HCT116 (cell line): ENCODE data around the gene EI24. TPM values are rescaled to one million over a fixed set of nuclear protein-coding genes. Genes with fewer than 3 reads are reported as not detected.
A peak's percentile ranks its signal among the peaks of the same experiment; 100 is the strongest.

Experiments used
- ATAC-seq: fragments of 200-7000 bp; cut with Tn5 transposase; 2 replicates; pipeline ENCODE4 v1.9.1; 2020; ENCODE audit warnings: mild to moderate bottlenecking, moderate library complexity
- BruUV-seq: library from RNA; stranded (reverse); fragments of 400-500 nt; replicated peaks from 2 replicates; lab custom pipeline; 2021; lab: Mats Ljungman, UMichigan
- CTCF ChIA-PET: fragments of 300-600 bp; sonication (Branson Sonifier 250); formaldehyde crosslinking; loops from one replicate; lab custom pipeline; 2021; ENCODE audit warnings: antibody characterized with exemption; lab: Charles Lee
- POLR2A ChIA-PET: fragments of 300-600, 350-600 bp; sonication (Branson Sonifier 250); formaldehyde crosslinking; loops from one replicate; lab custom pipeline; 2021; ENCODE audit warnings: antibody characterized with exemption; lab: Charles Lee
- RAD21 ChIA-PET, 2 experiments: fragments of 300-600 bp; sonication (Branson Sonifier 250); formaldehyde crosslinking; loops; one replicate each; lab custom pipeline; 2023; ENCODE audit warnings: low total read pairs in 2 of 2; ENCODE audit not compliant: uncharacterized antibody in 2 of 2, unreplicated experiment in 2 of 2, low non-redundant PET in 1 of 2; lab: Charles Lee
- DNase-seq: peaks from one replicate; pipeline ENCODE4 v3.0.0-alpha.2; 2010; ENCODE audit warnings: low read depth, low spot score
- H2AFZ ChIP-seq: fragments of 200-600 bp; shearing (Covaris generic), sonication (generic); 2 replicates; pipeline ENCODE4 v1.6.1; 2017; ENCODE audit warnings: low read depth, mixed run types, mixed read lengths, antibody characterized with exemption, low read length; ENCODE audit not compliant: poor library complexity, severe bottlenecking
- H3K27ac ChIP-seq: 2 replicates; pipeline ENCODE4 v1.5.1; 2012; ENCODE audit warnings: low read depth, low read length
- H3K27me3 ChIP-seq: fragments of 200-600 bp; sonication (generic); 2 replicates; pipeline ENCODE4 v1.6.1; 2016; ENCODE audit warnings: mixed run types, low read length, mixed read lengths; ENCODE audit not compliant: insufficient read depth
- H3K36me3 ChIP-seq, 2 experiments: fragments of 200-500 bp in 1 of 2; fragments of 200-600 bp in 1 of 2; sonication (Bioruptor generic) in 1 of 2; sonication (generic) in 1 of 2; 2 replicates each; pipeline versions ENCODE4 v1.5.1 to v1.6.1; 2014 to 2016; ENCODE audit warnings: low read length in 2 of 2, inconsistent platforms in 1 of 2, mixed read lengths in 1 of 2, mixed run types in 1 of 2; ENCODE audit not compliant: insufficient read depth in 2 of 2, control insufficient read depth in 1 of 2
- H3K4me1 ChIP-seq, 2 experiments: fragments of 200-600 bp in 1 of 2; sonication (generic) in 1 of 2; 2 replicates each; pipeline versions ENCODE4 v1.5.1 to v1.6.1; 2012 to 2017; ENCODE audit warnings: low read length in 2 of 2, inconsistent platforms in 1 of 2, mild to moderate bottlenecking in 1 of 2, mixed read lengths in 1 of 2, mixed run types in 1 of 2, moderate library complexity in 1 of 2; ENCODE audit not compliant: insufficient read depth in 2 of 2, control insufficient read depth in 1 of 2
- H3K4me2 ChIP-seq: fragments of 200-600 bp; sonication (generic); 2 replicates; pipeline ENCODE4 v1.6.1; 2017; ENCODE audit warnings: mixed run types, low read length, mixed read lengths
- H3K4me3 ChIP-seq, 2 experiments: fragments of 200-600 bp in 1 of 2; sonication (generic) in 1 of 2; replicated peaks in 1 of 2; 2 replicates each; pipeline ENCODE4 v1.5.1; 2011 to 2016; ENCODE audit warnings: low read length in 2 of 2, control low read depth in 1 of 2, low read depth in 1 of 2, mild to moderate bottlenecking in 1 of 2, mixed read lengths in 1 of 2, mixed run types in 1 of 2
- H3K79me2 ChIP-seq: fragments of 200-600 bp; sonication (generic); 2 replicates; pipeline ENCODE4 v1.6.1; 2017; ENCODE audit warnings: mild to moderate bottlenecking, mixed run types, low read length, moderate library complexity, mixed read lengths; ENCODE audit not compliant: insufficient read depth
- H3K9ac ChIP-seq: fragments of 200-600 bp; sonication (generic); 2 replicates; pipeline ENCODE4 v1.6.1; 2016; ENCODE audit warnings: low read length, mixed read lengths
- H3K9me2 ChIP-seq: fragments of 200-600 bp; sonication (generic), shearing (Covaris generic); 2 replicates; pipeline ENCODE4 v1.6.1; 2017; ENCODE audit warnings: mixed run types, mild to moderate bottlenecking, moderate library complexity; ENCODE audit not compliant: insufficient read depth
- H3K9me3 ChIP-seq, 2 experiments: fragments of 200-500 bp in 1 of 2; fragments of 200-600 bp in 1 of 2; sonication (Bioruptor generic) in 1 of 2; sonication (generic) in 1 of 2; 2 replicates each; pipeline ENCODE4 v1.6.1; 2014 to 2017; ENCODE audit warnings: low read length in 2 of 2, mixed read lengths in 2 of 2, inconsistent platforms in 1 of 2, low read depth in 1 of 2, mild to moderate bottlenecking in 1 of 2, mixed run types in 1 of 2, moderate library complexity in 1 of 2; ENCODE audit not compliant: control insufficient read depth in 1 of 2, insufficient read depth in 1 of 2
- H4K20me1 ChIP-seq: fragments of 200-600 bp; sonication (generic), shearing (Covaris generic); 2 replicates; pipeline ENCODE4 v1.6.1; 2017; ENCODE audit warnings: mixed run types, mild to moderate bottlenecking, moderate library complexity; ENCODE audit not compliant: insufficient read depth
- CBX3 ChIP-seq: IDR thresholded peaks from 2 replicates; pipeline ENCODE4 v1.6.1; 2012; ENCODE audit warnings: low read depth
- CEBPB ChIP-seq: IDR thresholded peaks from 2 replicates; pipeline ENCODE4 v1.6.1; 2012; ENCODE audit warnings: low read depth
- ELF1 ChIP-seq: IDR thresholded peaks from 2 replicates; pipeline ENCODE4 v1.6.1; 2012; ENCODE audit warnings: low read depth, borderline replicate concordance
- EZH2 ChIP-seq: fragments of 200-600 bp; sonication (generic); IDR thresholded peaks from 2 replicates; pipeline ENCODE4 v1.6.1; 2017; ENCODE audit warnings: antibody characterized with exemption, mixed run types
- EZH2phosphoT487 ChIP-seq: fragments of 200-600 bp; IDR thresholded peaks from 2 replicates; pipeline ENCODE4 v1.6.1; 2018; ENCODE audit warnings: antibody characterized with exemption, borderline replicate concordance
- FOSL1 ChIP-seq: IDR thresholded peaks from 2 replicates; pipeline ENCODE4 v1.6.1; 2012; ENCODE audit warnings: low read depth
- POLR2A ChIP-seq: IDR thresholded peaks from 2 replicates; pipeline ENCODE4 v1.7.0; 2011; ENCODE audit warnings: borderline replicate concordance; ENCODE audit not compliant: insufficient read depth, insufficient read length; ENCODE audit errors: extremely low read depth
- RAD21 ChIP-seq: IDR thresholded peaks from 2 replicates; pipeline ENCODE4 v1.6.1; 2012; ENCODE audit warnings: low read depth, mild to moderate bottlenecking
- SIN3A ChIP-seq: IDR thresholded peaks from 2 replicates; pipeline ENCODE4 v1.6.1; 2012; ENCODE audit warnings: low read depth
- SP1 ChIP-seq: IDR thresholded peaks from 2 replicates; pipeline ENCODE4 v1.6.1; 2012; ENCODE audit warnings: low read depth
- TCF7L2 ChIP-seq: IDR thresholded peaks from 2 replicates; pipeline ENCODE4 v1.7.0; 2011; ENCODE audit warnings: borderline replicate concordance, inconsistent platforms; ENCODE audit not compliant: insufficient read depth, insufficient read length; ENCODE audit errors: extremely low read depth
- ZFX ChIP-seq: fragments of 450-650 bp; IDR thresholded peaks from 2 replicates; pipeline ENCODE4 v1.6.1; 2017
- ZNF274 ChIP-seq: fragments of 200-500 bp; sonication (Bioruptor generic); IDR thresholded peaks from 2 replicates; pipeline ENCODE4 v1.6.1; 2014; ENCODE audit warnings: mild to moderate bottlenecking, low read depth, low read length, inconsistent platforms
- intact Hi-C: fragments of 100-400 bp; cut with micrococcal nuclease; formaldehyde crosslinking; loops from 2 replicates; pipeline ENCODE4 v1.10.0; 2022
- total RNA-seq: library from RNA; stranded (reverse); gene quantifications from one replicate; pipeline ENCODE4 v1.2.1, GENCODE V29; 2021; ENCODE audit not compliant: unreplicated experiment
- TF ChIP-seq, protein P1 (sequence below): IDR thresholded peaks from 2 replicates; pipeline ENCODE4 v1.6.1; 2011; ENCODE audit warnings: mild to moderate bottlenecking, low read length, moderate library complexity; ENCODE audit not compliant: insufficient replicate concordance; ENCODE audit errors: extremely low read depth
- TF ChIP-seq, protein P2 (sequence below), 3 experiments: fragments of 200-600 bp in 1 of 3; sonication (generic) in 1 of 3; IDR thresholded peaks in 2 of 3; conservative IDR thresholded peaks in 1 of 3; 2 replicates each; pipeline ENCODE4 v1.5.1; 2012 to 2017; ENCODE audit warnings: low read depth in 2 of 3, low read length in 2 of 3, antibody characterized with exemption in 1 of 3, borderline replicate concordance in 1 of 3, control low read depth in 1 of 3, mild to moderate bottlenecking in 1 of 3, mixed read lengths in 1 of 3, mixed run types in 1 of 3, moderate library complexity in 1 of 3; ENCODE audit not compliant: insufficient read depth in 1 of 3
- TF ChIP-seq, protein P3 (sequence below): IDR thresholded peaks from 2 replicates; pipeline ENCODE4 v1.6.1; 2012
- TF ChIP-seq, protein P4 (sequence below): IDR thresholded peaks from 2 replicates; pipeline ENCODE4 v1.6.1; 2012

The EI24 gene
- total RNA-seq, 1 experiment from 2014 or later: 130 TPM

DNA sequence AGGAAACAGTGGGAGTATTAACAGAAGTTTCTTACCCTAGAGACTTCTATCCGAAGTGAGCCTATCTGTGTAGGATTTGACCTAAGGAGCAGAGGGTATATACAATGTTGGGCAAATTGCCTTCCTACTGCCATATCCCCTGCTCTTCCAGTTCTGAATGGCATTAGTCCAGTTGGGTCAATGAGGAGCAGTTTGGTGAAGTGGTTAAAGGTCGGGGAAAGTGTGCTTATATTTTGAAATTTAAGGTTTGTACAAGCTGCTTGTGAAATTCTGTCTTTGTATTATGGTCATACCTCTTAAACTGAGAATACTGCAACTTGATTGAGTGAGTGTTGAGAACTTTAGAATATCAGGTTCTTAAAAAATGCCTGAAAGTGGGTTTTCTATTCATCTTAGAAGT lies 1.7 kb downstream of the EI24 start:
- Histone ChIP-seq H3K9me2 (no peaks in the 10 kb centered on the region), H3K9me3 (no peaks in the 10 kb centered on the region), H3K36me3 (peaks cover 16 to 23% of the 10 kb centered on the region in 2 experiments; a peak in 3 of 4 replicates), H3K9ac (peak overlapping the region; percentile 99; the same call in 1 of the 2 replicates), H3K4me1 (peaks cover 8 to 11% of the 10 kb centered on the region in 2 experiments), H4K20me1 (no peaks in the 10 kb centered on the region), H3K79me2 (peaks cover 40% of the 10 kb centered on the region), H3K4me2 (peak overlapping the region; percentile 96), H3K27me3 (no peaks in the 10 kb centered on the region), H3K27ac (no peak overlapping the region), H2AFZ (no peak overlapping the region), H3K4me3 (peak overlapping the region in 1 of 2 experiments; percentile 99; a peak in 1 of 4 replicates)
- intact Hi-C loops: no loop called here
- no peak for TF ChIP-seq SIN3A
- no peak for TF ChIP-seq POLR2A
- TF ChIP-seq FOSL1: no peak
- TF ChIP-seq CBX3: no peak
- TF ChIP-seq, protein P1, sequence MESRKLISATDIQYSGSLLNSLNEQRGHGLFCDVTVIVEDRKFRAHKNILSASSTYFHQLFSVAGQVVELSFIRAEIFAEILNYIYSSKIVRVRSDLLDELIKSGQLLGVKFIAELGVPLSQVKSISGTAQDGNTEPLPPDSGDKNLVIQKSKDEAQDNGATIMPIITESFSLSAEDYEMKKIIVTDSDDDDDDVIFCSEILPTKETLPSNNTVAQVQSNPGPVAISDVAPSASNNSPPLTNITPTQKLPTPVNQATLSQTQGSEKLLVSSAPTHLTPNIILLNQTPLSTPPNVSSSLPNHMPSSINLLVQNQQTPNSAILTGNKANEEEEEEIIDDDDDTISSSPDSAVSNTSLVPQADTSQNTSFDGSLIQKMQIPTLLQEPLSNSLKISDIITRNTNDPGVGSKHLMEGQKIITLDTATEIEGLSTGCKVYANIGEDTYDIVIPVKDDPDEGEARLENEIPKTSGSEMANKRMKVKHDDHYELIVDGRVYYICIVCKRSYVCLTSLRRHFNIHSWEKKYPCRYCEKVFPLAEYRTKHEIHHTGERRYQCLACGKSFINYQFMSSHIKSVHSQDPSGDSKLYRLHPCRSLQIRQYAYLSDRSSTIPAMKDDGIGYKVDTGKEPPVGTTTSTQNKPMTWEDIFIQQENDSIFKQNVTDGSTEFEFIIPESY: no peak
- TF ChIP-seq CEBPB: no peak
- TF ChIP-seq EZH2phosphoT487: no peak
- TF ChIP-seq, protein P2, sequence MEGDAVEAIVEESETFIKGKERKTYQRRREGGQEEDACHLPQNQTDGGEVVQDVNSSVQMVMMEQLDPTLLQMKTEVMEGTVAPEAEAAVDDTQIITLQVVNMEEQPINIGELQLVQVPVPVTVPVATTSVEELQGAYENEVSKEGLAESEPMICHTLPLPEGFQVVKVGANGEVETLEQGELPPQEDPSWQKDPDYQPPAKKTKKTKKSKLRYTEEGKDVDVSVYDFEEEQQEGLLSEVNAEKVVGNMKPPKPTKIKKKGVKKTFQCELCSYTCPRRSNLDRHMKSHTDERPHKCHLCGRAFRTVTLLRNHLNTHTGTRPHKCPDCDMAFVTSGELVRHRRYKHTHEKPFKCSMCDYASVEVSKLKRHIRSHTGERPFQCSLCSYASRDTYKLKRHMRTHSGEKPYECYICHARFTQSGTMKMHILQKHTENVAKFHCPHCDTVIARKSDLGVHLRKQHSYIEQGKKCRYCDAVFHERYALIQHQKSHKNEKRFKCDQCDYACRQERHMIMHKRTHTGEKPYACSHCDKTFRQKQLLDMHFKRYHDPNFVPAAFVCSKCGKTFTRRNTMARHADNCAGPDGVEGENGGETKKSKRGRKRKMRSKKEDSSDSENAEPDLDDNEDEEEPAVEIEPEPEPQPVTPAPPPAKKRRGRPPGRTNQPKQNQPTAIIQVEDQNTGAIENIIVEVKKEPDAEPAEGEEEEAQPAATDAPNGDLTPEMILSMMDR (IDR thresholded peaks at IDR 0.05 in 2 of 3, conservative IDR thresholded peaks at IDR 0.05 in 1 of 3; ENCODE audit: borderline replicate concordance in 1 of 3, insufficient read depth in 1 of 3, low read depth in 2 of 3, low read length in 2 of 3): no peak
- TF ChIP-seq RAD21: no peak
- TF ChIP-seq SP1: no peak
- no peak for TF ChIP-seq TCF7L2
- TF ChIP-seq ZFX: no peak
- TF ChIP-seq ELF1: no peak
- TF ChIP-seq, protein P3, sequence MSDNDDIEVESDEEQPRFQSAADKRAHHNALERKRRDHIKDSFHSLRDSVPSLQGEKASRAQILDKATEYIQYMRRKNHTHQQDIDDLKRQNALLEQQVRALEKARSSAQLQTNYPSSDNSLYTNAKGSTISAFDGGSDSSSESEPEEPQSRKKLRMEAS: no peak
- TF ChIP-seq, protein P4, sequence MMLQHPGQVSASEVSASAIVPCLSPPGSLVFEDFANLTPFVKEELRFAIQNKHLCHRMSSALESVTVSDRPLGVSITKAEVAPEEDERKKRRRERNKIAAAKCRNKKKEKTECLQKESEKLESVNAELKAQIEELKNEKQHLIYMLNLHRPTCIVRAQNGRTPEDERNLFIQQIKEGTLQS: no peak
- no peak for TF ChIP-seq ZNF274
- no peak for TF ChIP-seq EZH2
- DNase-seq (no peak), ATAC-seq (no peak)
- no TSS peak for BruUV-seq
- ChIA-PET POLR2A (no interaction called here), CTCF (no interaction called here), RAD21 (no interaction called here)
